ENCODE data around the gene RNF25. TPM values are rescaled to one million over a fixed set of nuclear protein-coding genes. Genes with fewer than 3 reads are reported as not detected.

Gene RNF25
- total and polyA plus RNA-seq, 2 of the 4 experiments (the other 2 are of a cell fraction), result 56.5 to 78.1 TPM

DNA sequence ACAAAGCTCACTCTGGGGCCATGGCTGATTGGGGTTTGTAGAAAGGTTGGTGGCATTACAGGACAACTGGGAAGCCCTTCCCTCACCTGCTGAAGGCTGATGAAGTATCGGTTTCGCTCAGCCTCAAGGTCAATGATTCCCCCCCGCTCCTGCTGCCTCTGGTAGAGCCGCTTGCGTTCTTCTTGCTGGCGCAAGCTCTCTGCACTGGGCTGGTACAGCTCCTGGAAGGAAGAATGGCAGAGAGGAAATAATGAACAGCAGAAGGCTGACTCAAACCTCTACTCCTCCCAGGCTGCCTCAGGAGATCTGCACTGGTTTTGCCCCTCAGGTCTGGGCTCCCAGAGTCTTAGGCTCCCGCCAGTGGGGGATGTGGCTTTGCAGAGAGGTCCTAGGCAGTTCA lies 7.1 kb downstream of the RNF25 start:
- H3K27ac ChIP-seq (ENCODE audit: insufficient read depth, low read length), result no peak overlapping the region
- H3K9me3 ChIP-seq (ENCODE audit: control insufficient read depth, insufficient read depth, low read length), result no peaks in the 10 kb centered on the region
- no peak overlapping the region for H3K4ac ChIP-seq (ENCODE audit: low read depth, low read length)
- H3K14ac ChIP-seq (replicated peaks; ENCODE audit: low read depth, low read length), result no peak overlapping the region
- WGBS, 2 experiments (ENCODE audit: extremely low coverage in 2 of 2, insufficient read length in 1 of 2), result no CpG with 5 or more reads among the region's 7 CpGs
- no peak overlapping the region for H4K8ac ChIP-seq (ENCODE audit: low read depth in 2 of 2, low read length in 2 of 2)
- H3K79me1 ChIP-seq (ENCODE audit: low read depth in 1 of 2, low read length in 2 of 2), result peaks cover 37 to 40% of the 10 kb centered on the region in 2 experiments
- no peak overlapping the region for H3K56ac ChIP-seq (ENCODE audit: extremely low read depth, insufficient read depth, low read length)
- no peak overlapping the region for H2AFZ ChIP-seq (replicated peaks; ENCODE audit: low read length, poor library complexity)
- no peak overlapping the region for H2BK120ac ChIP-seq (ENCODE audit: low read depth, low read length)
- H4K91ac ChIP-seq (ENCODE audit: insufficient read depth, low read depth, low read length), result no peak overlapping the region
- H2BK15ac ChIP-seq (ENCODE audit: low read depth, low read length), result no peak overlapping the region
- H3K9me1 ChIP-seq (ENCODE audit: insufficient read depth, low read length), result peaks cover 8% of the 10 kb centered on the region; the same call in 1 of the 2 replicates
- H4K20me1 ChIP-seq (ENCODE audit: insufficient read depth, low read length), result peaks cover 8% of the 10 kb centered on the region; the same call in 1 of the 2 replicates
- H3K27me3 ChIP-seq (ENCODE audit: control insufficient read depth, insufficient read depth, low read length), result no peaks in the 10 kb centered on the region
- TF ChIP-seq BHLHE40 (IDR thresholded peaks at IDR 0.05; ENCODE audit: low read depth, low read length) (no peak), CEBPB (IDR thresholded peaks at IDR 0.05; ENCODE audit: low read depth, low read length) (no peak), MAZ (IDR thresholded peaks at IDR 0.05; ENCODE audit: borderline replicate concordance, low read depth, low read length) (no peak), CHD1 (IDR thresholded peaks at IDR 0.05; ENCODE audit: low read depth, low read length) (no peak), MAFK (IDR thresholded peaks at IDR 0.05; ENCODE audit: low read depth, low read length) (no peak), RFX5 (IDR thresholded peaks at IDR 0.05; ENCODE audit: low read depth, low read length) (no peak), SMC3 (IDR thresholded peaks at IDR 0.05; ENCODE audit: low read depth, low read length) (no peak), NFE2L2 (IDR thresholded peaks at IDR 0.05; ENCODE audit: low read depth, low read length) (no peak), FOS (IDR thresholded peaks at IDR 0.05; ENCODE audit: low read depth, low read length) (no peak), RAD21 (IDR thresholded peaks at IDR 0.05; ENCODE audit: low read length) (no peak), POLR2A (IDR thresholded peaks at IDR 0.05; ENCODE audit: low read depth, low read length) (no peak), MXI1 (IDR thresholded peaks at IDR 0.05; ENCODE audit: borderline replicate concordance, low read depth, low read length) (no peak), RCOR1 (IDR thresholded peaks at IDR 0.05; ENCODE audit: insufficient replicate concordance, low read length) (no peak)
- TF ChIP-seq, protein P1, sequence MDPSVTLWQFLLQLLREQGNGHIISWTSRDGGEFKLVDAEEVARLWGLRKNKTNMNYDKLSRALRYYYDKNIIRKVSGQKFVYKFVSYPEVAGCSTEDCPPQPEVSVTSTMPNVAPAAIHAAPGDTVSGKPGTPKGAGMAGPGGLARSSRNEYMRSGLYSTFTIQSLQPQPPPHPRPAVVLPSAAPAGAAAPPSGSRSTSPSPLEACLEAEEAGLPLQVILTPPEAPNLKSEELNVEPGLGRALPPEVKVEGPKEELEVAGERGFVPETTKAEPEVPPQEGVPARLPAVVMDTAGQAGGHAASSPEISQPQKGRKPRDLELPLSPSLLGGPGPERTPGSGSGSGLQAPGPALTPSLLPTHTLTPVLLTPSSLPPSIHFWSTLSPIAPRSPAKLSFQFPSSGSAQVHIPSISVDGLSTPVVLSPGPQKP (IDR thresholded peaks at IDR 0.05; ENCODE audit: borderline replicate concordance, low read depth, low read length), result no peak
- TF ChIP-seq, protein P2, sequence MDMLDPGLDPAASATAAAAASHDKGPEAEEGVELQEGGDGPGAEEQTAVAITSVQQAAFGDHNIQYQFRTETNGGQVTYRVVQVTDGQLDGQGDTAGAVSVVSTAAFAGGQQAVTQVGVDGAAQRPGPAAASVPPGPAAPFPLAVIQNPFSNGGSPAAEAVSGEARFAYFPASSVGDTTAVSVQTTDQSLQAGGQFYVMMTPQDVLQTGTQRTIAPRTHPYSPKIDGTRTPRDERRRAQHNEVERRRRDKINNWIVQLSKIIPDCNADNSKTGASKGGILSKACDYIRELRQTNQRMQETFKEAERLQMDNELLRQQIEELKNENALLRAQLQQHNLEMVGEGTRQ (IDR thresholded peaks at IDR 0.05; ENCODE audit: low read depth, low read length), result no peak
- TF ChIP-seq, protein P3, sequence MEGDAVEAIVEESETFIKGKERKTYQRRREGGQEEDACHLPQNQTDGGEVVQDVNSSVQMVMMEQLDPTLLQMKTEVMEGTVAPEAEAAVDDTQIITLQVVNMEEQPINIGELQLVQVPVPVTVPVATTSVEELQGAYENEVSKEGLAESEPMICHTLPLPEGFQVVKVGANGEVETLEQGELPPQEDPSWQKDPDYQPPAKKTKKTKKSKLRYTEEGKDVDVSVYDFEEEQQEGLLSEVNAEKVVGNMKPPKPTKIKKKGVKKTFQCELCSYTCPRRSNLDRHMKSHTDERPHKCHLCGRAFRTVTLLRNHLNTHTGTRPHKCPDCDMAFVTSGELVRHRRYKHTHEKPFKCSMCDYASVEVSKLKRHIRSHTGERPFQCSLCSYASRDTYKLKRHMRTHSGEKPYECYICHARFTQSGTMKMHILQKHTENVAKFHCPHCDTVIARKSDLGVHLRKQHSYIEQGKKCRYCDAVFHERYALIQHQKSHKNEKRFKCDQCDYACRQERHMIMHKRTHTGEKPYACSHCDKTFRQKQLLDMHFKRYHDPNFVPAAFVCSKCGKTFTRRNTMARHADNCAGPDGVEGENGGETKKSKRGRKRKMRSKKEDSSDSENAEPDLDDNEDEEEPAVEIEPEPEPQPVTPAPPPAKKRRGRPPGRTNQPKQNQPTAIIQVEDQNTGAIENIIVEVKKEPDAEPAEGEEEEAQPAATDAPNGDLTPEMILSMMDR (conservative IDR thresholded peaks at IDR 0.05; ENCODE audit: low read depth, low read length), result no peak
- no peak for DNase-seq
- no peak overlapping the region for H3K4me2 ChIP-seq (ENCODE audit: low read depth, low read length)
- in situ Hi-C loops (cut with MboI; ENCODE audit: low sequenced_read_pairs), result no loop called here
- H3K18ac ChIP-seq (ENCODE audit: low read depth, low read length), result no peak overlapping the region
- no peak overlapping the region for H3K9ac ChIP-seq (ENCODE audit: low read depth, low read length)
- H3K4me3 ChIP-seq (ENCODE audit: insufficient read depth, low read depth, low read length), result no peak overlapping the region
- CTCF ChIA-PET, result interaction anchor here (0.5 kb wide), 1 partner anchor 108 kb away, joined by 3 read pairs; no protein-coding TSS in a partner anchor
- H2AK9ac ChIP-seq (replicated peaks; ENCODE audit: low read depth, low read length, poor library complexity), result no peak overlapping the region
- POLR2A ChIA-PET (ENCODE audit: unreplicated experiment), result no interaction called here
- BruUV-seq (replicated peaks), result no TSS peak
- peaks cover 3% of the 10 kb centered on the region; the same call in 1 of the 2 replicates for H3K4me1 ChIP-seq (ENCODE audit: control insufficient read depth, insufficient read depth, low read length)
- no peak overlapping the region for H2BK5ac ChIP-seq (ENCODE audit: low read depth, low read length, poor library complexity, severe bottlenecking)
- ATAC-seq (ENCODE audit: low read depth), result no peak
- H2BK20ac ChIP-seq (ENCODE audit: low read depth, low read length), result no peak overlapping the region
- H3K36me3 ChIP-seq (ENCODE audit: control insufficient read depth, insufficient read depth, low read length), result peaks cover 57% of the 10 kb centered on the region
- dilution Hi-C loops (cut with HindIII; ENCODE audit: low sequenced_read_pairs, unreplicated experiment), result no loop called here
- H3K23ac ChIP-seq (ENCODE audit: low read depth, low read length), result no peak overlapping the region
- intact Hi-C loops (cut with micrococcal nuclease), result no loop called here
- H2AK5ac ChIP-seq (ENCODE audit: low read depth, low read length), result no peak overlapping the region
- H4K5ac ChIP-seq (ENCODE audit: low read depth, low read length), result no peak overlapping the region
